HEK293 (cell line): ENCODE measurements around the gene FRS2.

Experiments used
- CTCF ChIA-PET: fragments of 350-600 bp; formaldehyde crosslinking; extraction: SDS; loops from one replicate; lab custom pipeline; 2021; ENCODE audit warnings: antibody characterized with exemption; lab: Yijun Ruan, JAX
- POLR2A ChIA-PET: fragments of 300-600 bp; formaldehyde crosslinking; extraction: SDS; loops from one replicate; lab custom pipeline; 2020; ENCODE audit warnings: antibody characterized with exemption, inconsistent platforms; lab: Yijun Ruan, JAX
- H3K27ac ChIP-seq: fragments of 200-500 bp; sonication (Bioruptor generic); 2 replicates; pipeline ENCODE4 v1.5.1; 2014; ENCODE audit warnings: low read depth, low read length, control low read depth, inconsistent platforms; ENCODE audit errors: extremely low read depth
- H3K36me3 ChIP-seq, 2 experiments: fragments of 200-500 bp in 1 of 2; sonication (Bioruptor generic) in 1 of 2; 1 replicate in 1 of 2; 2 replicates in 1 of 2; pipeline ENCODE4 v1.5.1; 2014 to 2017; ENCODE audit warnings: inconsistent platforms in 2 of 2, low read length in 2 of 2; ENCODE audit not compliant: control insufficient read depth in 2 of 2, insufficient read depth in 1 of 2
- H3K4me1 ChIP-seq: fragments of 200-500 bp; sonication (Bioruptor generic); 2 replicates; pipeline ENCODE4 v1.5.1; 2014; ENCODE audit warnings: mild to moderate bottlenecking, low read length, inconsistent platforms; ENCODE audit not compliant: control insufficient read depth, insufficient read depth
- H3K4me3 ChIP-seq: 2 replicates; pipeline ENCODE4 v1.5.1; 2011; ENCODE audit warnings: low read depth, mild to moderate bottlenecking, control low read depth, low read length, moderate library complexity
- H3K9me3 ChIP-seq: fragments of 200-500 bp; sonication (Bioruptor generic); 2 replicates; pipeline ENCODE4 v1.5.1; 2014; ENCODE audit warnings: low read depth, low read length, inconsistent platforms; ENCODE audit not compliant: control insufficient read depth, insufficient read depth
- BCL11B ChIP-seq: fragments of 450-650 bp; formaldehyde crosslinking; IDR thresholded peaks from 2 replicates; pipeline ENCODE4 v1.5.1; 2016; ENCODE audit warnings: low read depth, missing biosample characterization, missing genetic modification characterization
- FEZF1 ChIP-seq: fragments of 450-650 bp; formaldehyde crosslinking; IDR thresholded peaks from 2 replicates; pipeline ENCODE4 v1.5.1; 2016; ENCODE audit warnings: missing biosample characterization, missing genetic modification characterization
- GLI4 ChIP-seq: fragments of 450-650 bp; formaldehyde crosslinking; IDR thresholded peaks from 2 replicates; pipeline ENCODE4 v1.5.1; 2016; ENCODE audit warnings: missing biosample characterization, missing genetic modification characterization
- GLIS1 ChIP-seq: fragments of 450-650 bp; formaldehyde crosslinking; IDR thresholded peaks from 2 replicates; pipeline ENCODE4 v1.5.1; 2016; ENCODE audit warnings: missing biosample characterization, missing genetic modification characterization
- KLF8 ChIP-seq: fragments of 450-650 bp; formaldehyde crosslinking; IDR thresholded peaks from 2 replicates; pipeline ENCODE4 v1.5.1; 2016; ENCODE audit warnings: missing biosample characterization, missing genetic modification characterization
- MZF1 ChIP-seq: fragments of 450-650 bp; formaldehyde crosslinking; IDR thresholded peaks from 2 replicates; pipeline ENCODE4 v1.5.1; 2017; ENCODE audit warnings: missing biosample characterization, missing genetic modification characterization, borderline replicate concordance
- OVOL3 ChIP-seq: fragments of 450-650 bp; formaldehyde crosslinking; IDR thresholded peaks from 2 replicates; pipeline ENCODE4 v1.5.1; 2016; ENCODE audit warnings: missing biosample characterization, missing genetic modification characterization
- SETDB1 ChIP-seq: IDR thresholded peaks from one replicate; pipeline ENCODE4 v1.6.1; 2017; ENCODE audit warnings: mild to moderate bottlenecking, low read length, moderate library complexity, mixed read lengths; ENCODE audit not compliant: insufficient read length
- ZBTB8A ChIP-seq: fragments of 450-650 bp; formaldehyde crosslinking; IDR thresholded peaks from 2 replicates; pipeline ENCODE4 v1.5.1; 2016; ENCODE audit warnings: missing biosample characterization, missing genetic modification characterization
- ZFP69B ChIP-seq: fragments of 450-650 bp; formaldehyde crosslinking; IDR thresholded peaks from 2 replicates; pipeline ENCODE4 v1.5.1; 2016; ENCODE audit warnings: missing biosample characterization, missing genetic modification characterization
- ZNF19 ChIP-seq: fragments of 450-650 bp; formaldehyde crosslinking; IDR thresholded peaks from 2 replicates; pipeline ENCODE4; 2016; ENCODE audit warnings: missing biosample characterization, missing genetic modification characterization, low read depth
- ZNF24 ChIP-seq: fragments of 450-650 bp; formaldehyde crosslinking; IDR thresholded peaks from 2 replicates; pipeline ENCODE4 v1.5.1; 2016; ENCODE audit warnings: missing biosample characterization, missing genetic modification characterization
- ZNF514 ChIP-seq: fragments of 450-650 bp; formaldehyde crosslinking; IDR thresholded peaks from 2 replicates; pipeline ENCODE4 v1.5.1; 2016; ENCODE audit warnings: missing biosample characterization, missing genetic modification characterization
- ZNF600 ChIP-seq: fragments of 450-650 bp; formaldehyde crosslinking; IDR thresholded peaks from 2 replicates; pipeline ENCODE4 v1.5.1; 2016; ENCODE audit warnings: missing biosample characterization, missing genetic modification characterization
- ZNF626 ChIP-seq: fragments of 450-650 bp; sonication (Bioruptor Pico); formaldehyde crosslinking; IDR thresholded peaks from 2 replicates; pipeline ENCODE4 v1.5.1; 2018; ENCODE audit warnings: missing biosample characterization, missing genetic modification characterization, inconsistent platforms
- ZNF660 ChIP-seq: fragments of 450-650 bp; IDR thresholded peaks from 2 replicates; pipeline ENCODE4 v1.5.1; 2018; ENCODE audit warnings: missing biosample characterization, mild to moderate bottlenecking, missing genetic modification characterization
- ZNF785 ChIP-seq: fragments of 450-650 bp; formaldehyde crosslinking; IDR thresholded peaks from 2 replicates; pipeline ENCODE4 v1.5.1; 2016; ENCODE audit warnings: missing biosample characterization, missing genetic modification characterization
- ZSCAN16 ChIP-seq: fragments of 450-650 bp; formaldehyde crosslinking; IDR thresholded peaks from 2 replicates; pipeline ENCODE4 v1.5.1; 2016; ENCODE audit warnings: missing biosample characterization, missing genetic modification characterization
- TF ChIP-seq, protein P1 (sequence below): fragments of 450-650 bp; formaldehyde crosslinking; IDR thresholded peaks from 2 replicates; pipeline ENCODE4 v1.5.1; 2016; ENCODE audit warnings: missing biosample characterization, missing genetic modification characterization
- TF ChIP-seq, protein P2 (sequence below): fragments of 450-650 bp; formaldehyde crosslinking; IDR thresholded peaks from 2 replicates; pipeline ENCODE4 v1.5.1; 2016; ENCODE audit warnings: missing biosample characterization, missing genetic modification characterization
- TF ChIP-seq, protein P3 (sequence below): fragments of 450-650 bp; formaldehyde crosslinking; IDR thresholded peaks from 2 replicates; pipeline ENCODE4 v1.5.1; 2016; ENCODE audit warnings: missing biosample characterization, missing genetic modification characterization, low read depth
- TF ChIP-seq, protein P4 (sequence below): fragments of 450-650 bp; formaldehyde crosslinking; IDR thresholded peaks from 2 replicates; pipeline ENCODE4 v1.5.1; 2017; ENCODE audit warnings: missing biosample characterization, missing genetic modification characterization

FRS2 gene

DNA sequence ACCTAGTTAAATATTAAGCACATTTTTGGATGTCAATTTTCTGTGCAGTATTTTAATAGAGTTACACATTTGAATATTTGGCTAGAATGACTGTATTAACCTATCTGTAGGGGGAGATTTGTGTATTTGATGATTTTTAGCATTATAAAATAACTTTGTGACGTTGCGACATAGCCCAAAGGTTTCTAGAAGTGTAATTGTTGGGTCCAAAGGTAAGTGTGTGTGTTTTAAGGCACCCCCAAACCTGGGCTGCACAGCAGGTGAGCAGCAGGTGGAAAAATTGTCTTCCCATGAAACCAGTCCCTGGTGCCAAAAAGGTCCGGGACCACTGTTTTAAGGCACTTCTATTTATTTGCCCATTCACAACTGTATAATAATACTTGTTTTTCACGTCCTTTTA, 118.3 kb downstream of the FRS2 start (continued):
- TF ChIP-seq ZNF24 (tag by site-specific recombination) (no peak), ZBTB8A (tag by site-specific recombination) (no peak), GLIS1 (tag by site-specific recombination) (no peak), MZF1 (tag by site-specific recombination) (no peak)

DNA sequence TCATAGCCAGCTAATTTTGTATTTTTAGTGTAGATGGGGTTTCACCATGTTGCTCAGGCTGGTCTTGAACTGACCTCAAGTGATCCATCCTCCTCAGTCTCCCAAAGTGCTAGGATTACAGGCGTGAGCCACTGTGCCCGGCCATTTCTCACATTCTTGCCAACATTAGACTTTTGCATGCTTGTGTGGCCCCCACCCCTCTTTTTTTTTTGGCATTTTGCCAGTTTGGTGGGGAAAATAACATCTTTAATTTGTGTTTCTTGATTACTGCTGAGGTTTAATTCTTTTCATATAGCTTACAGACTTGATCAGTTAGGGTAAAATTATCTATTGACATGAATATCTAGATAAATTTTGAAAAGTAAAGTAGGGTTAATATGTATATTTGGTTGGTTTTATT, 118.9 kb downstream of the FRS2 start:
- Histone ChIP-seq H3K36me3 (peaks cover 77 to 81% of the 10 kb centered on the region in 2 experiments), H3K9me3 (no peaks in the 10 kb centered on the region), H3K4me3 (no peak overlapping the region), H3K4me1 (no peaks in the 10 kb centered on the region), H3K27ac (no peak overlapping the region)
- ChIA-PET CTCF (interaction anchor here (1.1 kb wide), 1 partner anchor 10 kb away, joined by 4 read pairs; no protein-coding TSS in a partner anchor), POLR2A (interaction anchor here (1.2 kb wide), 1 partner anchor 11 kb away, joined by 3 read pairs; no protein-coding TSS in a partner anchor)
- TF ChIP-seq, protein P1, sequence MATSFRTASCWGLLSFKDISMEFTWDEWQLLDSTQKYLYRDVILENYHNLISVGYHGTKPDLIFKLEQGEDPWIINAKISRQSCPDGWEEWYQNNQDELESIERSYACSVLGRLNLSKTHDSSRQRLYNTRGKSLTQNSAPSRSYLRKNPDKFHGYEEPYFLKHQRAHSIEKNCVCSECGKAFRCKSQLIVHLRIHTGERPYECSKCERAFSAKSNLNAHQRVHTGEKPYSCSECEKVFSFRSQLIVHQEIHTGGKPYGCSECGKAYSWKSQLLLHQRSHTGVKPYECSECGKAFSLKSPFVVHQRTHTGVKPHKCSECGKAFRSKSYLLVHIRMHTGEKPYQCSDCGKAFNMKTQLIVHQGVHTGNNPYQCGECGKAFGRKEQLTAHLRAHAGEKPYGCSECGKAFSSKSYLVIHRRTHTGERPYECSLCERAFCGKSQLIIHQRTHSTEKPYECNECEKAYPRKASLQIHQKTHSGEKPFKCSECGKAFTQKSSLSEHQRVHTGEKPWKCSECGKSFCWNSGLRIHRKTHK = no peak
- TF ChIP-seq ZNF514 (tag by site-specific recombination) (no peak), FEZF1 (no peak), ZNF600 (tag by site-specific recombination) (no peak), SETDB1 (no peak), ZNF660 (no peak), GLIS1 (tag by site-specific recombination) (no peak), ZNF626 (tag by site-specific recombination) (no peak), ZNF785 (tag by site-specific recombination) (no peak), KLF8 (tag by site-specific recombination) (no peak), BCL11B (no peak), GLI4 (no peak), ZSCAN16 (tag by site-specific recombination) (no peak), ZFP69B (no peak), OVOL3 (tag by site-specific recombination) (no peak), ZNF19 (tag by site-specific recombination) (no peak)
- TF ChIP-seq, protein P2, sequence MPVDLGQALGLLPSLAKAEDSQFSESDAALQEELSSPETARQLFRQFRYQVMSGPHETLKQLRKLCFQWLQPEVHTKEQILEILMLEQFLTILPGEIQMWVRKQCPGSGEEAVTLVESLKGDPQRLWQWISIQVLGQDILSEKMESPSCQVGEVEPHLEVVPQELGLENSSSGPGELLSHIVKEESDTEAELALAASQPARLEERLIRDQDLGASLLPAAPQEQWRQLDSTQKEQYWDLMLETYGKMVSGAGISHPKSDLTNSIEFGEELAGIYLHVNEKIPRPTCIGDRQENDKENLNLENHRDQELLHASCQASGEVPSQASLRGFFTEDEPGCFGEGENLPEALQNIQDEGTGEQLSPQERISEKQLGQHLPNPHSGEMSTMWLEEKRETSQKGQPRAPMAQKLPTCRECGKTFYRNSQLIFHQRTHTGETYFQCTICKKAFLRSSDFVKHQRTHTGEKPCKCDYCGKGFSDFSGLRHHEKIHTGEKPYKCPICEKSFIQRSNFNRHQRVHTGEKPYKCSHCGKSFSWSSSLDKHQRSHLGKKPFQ (tag by site-specific recombination) = no peak
- TF ChIP-seq, protein P3, sequence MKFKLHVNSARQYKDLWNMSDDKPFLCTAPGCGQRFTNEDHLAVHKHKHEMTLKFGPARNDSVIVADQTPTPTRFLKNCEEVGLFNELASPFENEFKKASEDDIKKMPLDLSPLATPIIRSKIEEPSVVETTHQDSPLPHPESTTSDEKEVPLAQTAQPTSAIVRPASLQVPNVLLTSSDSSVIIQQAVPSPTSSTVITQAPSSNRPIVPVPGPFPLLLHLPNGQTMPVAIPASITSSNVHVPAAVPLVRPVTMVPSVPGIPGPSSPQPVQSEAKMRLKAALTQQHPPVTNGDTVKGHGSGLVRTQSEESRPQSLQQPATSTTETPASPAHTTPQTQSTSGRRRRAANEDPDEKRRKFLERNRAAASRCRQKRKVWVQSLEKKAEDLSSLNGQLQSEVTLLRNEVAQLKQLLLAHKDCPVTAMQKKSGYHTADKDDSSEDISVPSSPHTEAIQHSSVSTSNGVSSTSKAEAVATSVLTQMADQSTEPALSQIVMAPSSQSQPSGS (tag by site-specific recombination) = no peak
- TF ChIP-seq, protein P4, sequence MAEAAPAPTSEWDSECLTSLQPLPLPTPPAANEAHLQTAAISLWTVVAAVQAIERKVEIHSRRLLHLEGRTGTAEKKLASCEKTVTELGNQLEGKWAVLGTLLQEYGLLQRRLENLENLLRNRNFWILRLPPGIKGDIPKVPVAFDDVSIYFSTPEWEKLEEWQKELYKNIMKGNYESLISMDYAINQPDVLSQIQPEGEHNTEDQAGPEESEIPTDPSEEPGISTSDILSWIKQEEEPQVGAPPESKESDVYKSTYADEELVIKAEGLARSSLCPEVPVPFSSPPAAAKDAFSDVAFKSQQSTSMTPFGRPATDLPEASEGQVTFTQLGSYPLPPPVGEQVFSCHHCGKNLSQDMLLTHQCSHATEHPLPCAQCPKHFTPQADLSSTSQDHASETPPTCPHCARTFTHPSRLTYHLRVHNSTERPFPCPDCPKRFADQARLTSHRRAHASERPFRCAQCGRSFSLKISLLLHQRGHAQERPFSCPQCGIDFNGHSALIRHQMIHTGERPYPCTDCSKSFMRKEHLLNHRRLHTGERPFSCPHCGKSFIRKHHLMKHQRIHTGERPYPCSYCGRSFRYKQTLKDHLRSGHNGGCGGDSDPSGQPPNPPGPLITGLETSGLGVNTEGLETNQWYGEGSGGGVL (tag by site-specific recombination) = no peak
